Measurements from ENCODE around the gene CD7.
"Not testable (repeated sequence)": the region's sequence is repeated elsewhere in the genome, so short reads cannot be mapped to it uniquely, and the experiment has no call there.

Gene CD7

GRCh38 chr17:82317394-82318168 is at the start of gene CD7:
TSS of gene CD7 (minus strand) at chr17:82317608. CDS start at chr17:82317495, 113 bp downstream.
- DNase-seq (ENCODE audit: low read depth in 3 of 3): peak in 1 of 3 donors; percentile 67

- DNase-seq (ENCODE audit: low read depth in 3 of 3): no peak
These were observed 49.3 kb upstream of the CD7 start for GRCh38 chr17:82366749-82367148.

GRCh38 chr17:82365606-82366295 is 48.3 kb upstream of the CD7 start:
- DNase-seq (ENCODE audit: low read depth in 3 of 3): no peak

- DNase-seq (ENCODE audit: low read depth in 3 of 3): no peak
These were observed 44.7 kb upstream of the CD7 start for GRCh38 chr17:82361885-82362633.

GRCh38 chr17:82359451-82360074 is 42.2 kb upstream of the CD7 start:
- not testable (repeated sequence) for DNase-seq (ENCODE audit: low read depth in 3 of 3)

GRCh38 chr17:82358465-82359350 is 41.3 kb upstream of the CD7 start, which contains the start of gene TEX19:
TSS of gene TEX19 (plus strand) at chr17:82359247. CDS start at chr17:82362151, 2,904 bp downstream.
- no peak for DNase-seq (ENCODE audit: low read depth in 3 of 3)

GRCh38 chr17:82357394-82357793 is 40.0 kb upstream of the CD7 start:
- DNase-seq (ENCODE audit: low read depth in 3 of 3): no peak

- no peak for DNase-seq (ENCODE audit: low read depth in 3 of 3)
These were observed 39.5 kb upstream of the CD7 start for GRCh38 chr17:82356845-82357355.

- DNase-seq (ENCODE audit: low read depth in 3 of 3): no peak
These were observed 38.5 kb upstream of the CD7 start for GRCh38 chr17:82355770-82356427.

GRCh38 chr17:82354804-82355308 is 37.4 kb upstream of the CD7 start:
- DNase-seq (ENCODE audit: low read depth in 3 of 3): no peak

GRCh38 chr17:82353484-82353883 is 36.1 kb upstream of the CD7 start:
- DNase-seq (ENCODE audit: low read depth in 3 of 3): no peak

- peak; percentile 63 to 84 (median 78) for DNase-seq (ENCODE audit: low read depth in 3 of 3)
These were observed 34.5 kb upstream of the CD7 start for GRCh38 chr17:82351713-82352488.

GRCh38 chr17:82351254-82351712 is 33.9 kb upstream of the CD7 start:
- no peak for DNase-seq (ENCODE audit: low read depth in 3 of 3)

- peak in 2 of 3 donors; percentile 37 to 40 for DNase-seq (ENCODE audit: low read depth in 3 of 3)
These were observed 33.0 kb upstream of the CD7 start for GRCh38 chr17:82350182-82351030.

- DNase-seq (ENCODE audit: low read depth in 3 of 3): no peak
These were observed 31.9 kb upstream of the CD7 start for GRCh38 chr17:82349287-82349701.

- no peak for DNase-seq (ENCODE audit: low read depth in 3 of 3)
These were observed 31.5 kb upstream of the CD7 start for GRCh38 chr17:82348866-82349265.

- no peak for DNase-seq (ENCODE audit: low read depth in 3 of 3)
These were observed 31.0 kb upstream of the CD7 start for GRCh38 chr17:82348434-82348833.

GRCh38 chr17:82347994-82348393 is 30.6 kb upstream of the CD7 start:
- DNase-seq (ENCODE audit: low read depth in 3 of 3): not testable (repeated sequence)
